Stimulated activated naive CD4-positive, alpha-beta T cell treated with Interleukin-2 at 50 U/mL for 16 hours (primary cell): ENCODE data around the gene UST.
"Not testable (repeated sequence)": the region's sequence is repeated elsewhere in the genome, so short reads cannot be mapped to it uniquely, and the experiment has no call there.

Source experiments
- DNase-seq: peaks from one replicate; lab custom pipeline; 2025; lab: John Stamatoyannopoulos, UW

Gene UST

DNA sequence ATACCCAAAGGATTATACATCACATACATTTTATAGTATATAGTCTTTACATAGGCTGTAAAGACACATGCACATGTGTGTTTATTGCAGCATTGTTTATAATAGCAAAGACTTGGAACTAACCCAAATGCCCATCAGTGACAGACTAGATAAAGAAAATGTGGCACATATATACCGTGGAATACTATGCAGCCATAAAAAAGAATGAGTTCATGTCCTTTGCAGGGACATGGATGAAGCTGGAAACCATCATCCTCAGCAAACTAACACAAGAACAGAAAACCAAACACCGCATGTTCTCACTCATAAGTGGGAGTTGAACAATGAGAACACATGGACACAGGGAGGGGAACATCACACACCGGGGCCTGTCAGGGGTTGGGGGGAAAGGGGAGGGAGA, 231.5 kb downstream of the UST start:
- DNase-seq, result not testable (repeated sequence)

DNA sequence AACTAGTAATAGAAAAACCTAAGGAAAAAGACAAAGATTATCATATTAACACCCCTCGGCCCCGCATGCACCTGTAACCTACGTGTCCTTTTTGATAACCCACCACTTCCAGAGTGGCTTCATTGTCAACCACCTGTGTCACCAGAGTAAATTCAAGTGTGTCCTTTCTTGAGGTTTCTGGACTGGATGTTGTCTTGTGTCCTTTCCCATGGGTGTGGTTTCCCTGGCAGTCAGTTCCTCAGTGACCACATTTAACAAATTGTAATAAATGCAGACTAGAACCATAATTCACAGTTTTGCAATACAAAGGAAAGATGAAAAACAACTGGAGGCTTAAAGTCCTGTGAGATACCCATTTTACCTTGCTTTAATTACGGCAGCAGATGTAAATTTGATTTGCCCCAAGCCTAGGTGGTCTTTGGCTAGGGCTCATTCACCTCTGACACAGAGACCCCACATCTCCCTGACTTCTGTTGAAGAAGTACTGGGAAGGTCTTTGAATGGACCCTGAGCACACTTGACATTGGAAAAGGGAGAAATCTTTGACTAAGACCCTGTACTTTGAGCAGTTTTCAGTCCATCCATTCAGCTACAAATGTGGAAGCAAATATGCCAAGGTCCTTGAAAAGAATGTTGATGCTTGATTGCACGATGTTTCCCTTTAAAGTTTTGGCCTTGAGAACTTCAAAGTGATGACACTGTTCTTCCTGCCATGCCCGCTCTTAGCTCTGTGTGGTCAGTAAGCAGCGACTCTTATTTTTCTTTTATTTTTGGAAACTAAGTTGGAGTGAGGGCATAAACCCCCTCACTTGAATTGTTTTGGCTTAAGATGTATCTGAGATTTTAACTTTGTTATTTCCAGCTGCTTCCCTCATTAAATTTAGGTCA, 232.4 kb downstream of the UST start:
- DNase-seq, result no peak

DNA sequence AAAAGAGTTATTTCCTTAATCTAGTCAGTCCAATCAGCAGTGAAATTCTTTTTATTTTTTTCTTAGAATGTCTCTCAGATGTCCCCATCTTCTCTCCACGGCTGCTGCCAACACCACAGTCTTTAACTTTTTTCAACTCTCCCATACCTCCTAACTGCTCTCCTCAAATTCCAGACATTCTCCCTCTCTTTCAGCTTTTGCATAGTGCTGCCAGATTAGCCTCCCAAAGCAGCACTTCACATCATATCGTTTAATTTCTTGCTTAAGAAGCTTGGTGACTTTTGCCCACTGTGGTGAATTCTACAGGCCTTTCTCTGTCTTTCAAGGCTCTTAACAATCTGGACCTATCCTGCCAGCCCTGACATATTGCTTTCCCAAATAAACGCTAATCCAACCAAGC, 233.4 kb downstream of the UST start:
- DNase-seq, result no peak

DNA sequence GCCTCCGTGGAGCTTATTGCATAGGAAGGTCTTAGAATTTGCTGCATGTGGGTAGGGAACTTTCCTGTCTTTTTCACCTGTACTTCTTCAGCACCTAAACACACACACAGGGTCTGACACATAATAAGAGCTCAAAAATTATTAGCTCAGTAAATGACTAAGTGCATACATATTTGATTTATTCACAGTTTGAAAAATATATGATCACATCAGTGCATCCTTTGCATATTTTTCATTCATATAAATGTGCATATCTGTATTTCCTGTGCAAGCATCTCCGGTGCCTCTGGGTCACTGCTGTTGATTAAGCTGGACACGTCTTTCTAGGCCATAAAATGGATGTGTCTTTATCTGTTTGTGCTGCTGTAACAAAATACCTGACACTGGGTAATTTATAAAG, 234.7 kb downstream of the UST start:
- no peak for DNase-seq

DNA sequence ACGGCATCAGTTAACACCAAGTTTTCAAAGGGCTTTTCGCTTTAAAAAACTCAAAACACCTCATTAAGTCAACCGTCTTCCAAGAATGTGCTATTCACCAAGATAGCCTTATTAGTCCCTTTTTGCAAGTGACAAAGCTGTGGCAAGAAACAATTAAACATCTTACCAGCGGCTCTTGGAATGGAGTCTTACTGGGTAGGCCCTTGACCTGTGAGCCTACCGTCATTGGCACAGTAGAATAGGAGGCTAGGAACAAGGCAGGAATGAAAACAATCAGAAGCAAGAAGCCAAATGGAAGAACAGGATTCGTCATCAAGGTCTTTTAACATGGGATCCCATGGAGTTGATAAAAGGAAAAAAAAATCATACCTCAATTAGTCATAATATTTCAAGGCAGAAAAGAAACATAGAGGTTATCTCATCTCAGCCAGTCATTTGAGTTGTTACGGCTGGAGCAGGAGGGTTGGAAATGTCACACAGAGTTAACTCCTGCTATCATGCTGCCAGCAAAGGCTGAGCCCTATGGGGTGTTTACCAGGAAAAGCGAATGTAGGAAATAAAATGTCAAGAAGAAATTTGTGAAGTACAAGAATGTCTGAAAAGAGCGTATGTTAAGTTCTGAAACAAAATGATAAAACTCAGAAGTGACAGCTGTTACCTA, 236.4 kb downstream of the UST start:
- no peak for DNase-seq

DNA sequence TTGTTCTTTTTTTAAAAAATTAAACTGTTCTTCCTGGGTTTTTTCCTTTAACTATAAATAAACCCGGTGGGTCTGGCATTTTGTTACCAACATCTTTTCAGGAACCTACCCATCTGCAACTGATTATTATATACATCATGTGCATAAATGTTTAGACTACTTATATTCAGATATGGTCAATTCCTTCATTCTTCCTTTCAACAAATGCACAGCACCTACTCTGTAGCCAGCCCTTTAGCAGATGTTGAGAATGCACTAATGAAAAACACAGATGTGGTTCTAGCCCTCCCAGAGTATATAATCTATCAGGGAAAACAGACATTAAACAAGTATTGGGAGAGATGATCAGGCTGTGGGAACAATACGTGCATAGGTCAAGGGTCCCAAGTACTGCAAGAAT, 237.1 kb downstream of the UST start:
- DNase-seq, result no peak

DNA sequence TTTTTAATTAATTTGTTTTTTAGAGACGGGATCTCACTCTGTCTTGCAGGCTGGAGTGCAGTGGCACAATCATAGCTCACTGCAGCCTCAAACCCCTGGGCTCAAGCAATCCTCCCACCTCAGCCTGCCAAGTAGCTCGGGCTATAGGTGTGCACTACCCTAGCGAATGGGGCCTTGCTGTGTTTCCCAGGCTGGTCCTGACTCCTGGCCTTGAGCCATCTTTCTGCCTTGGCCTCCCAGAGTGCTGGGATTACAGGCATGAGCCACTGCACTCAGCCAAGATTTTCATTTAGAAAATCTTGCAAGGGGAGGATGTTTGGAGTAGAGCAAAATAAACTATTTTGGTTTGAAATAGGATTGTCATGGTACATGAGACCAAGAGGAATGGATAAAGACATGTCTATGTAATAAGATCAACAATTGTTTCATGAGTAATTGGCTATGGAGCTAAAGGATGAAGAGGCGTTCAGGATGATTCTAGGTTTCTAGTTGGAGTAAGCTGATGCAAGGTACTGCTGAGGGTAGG, 237.8 kb downstream of the UST start:
- DNase-seq, result no peak

DNA sequence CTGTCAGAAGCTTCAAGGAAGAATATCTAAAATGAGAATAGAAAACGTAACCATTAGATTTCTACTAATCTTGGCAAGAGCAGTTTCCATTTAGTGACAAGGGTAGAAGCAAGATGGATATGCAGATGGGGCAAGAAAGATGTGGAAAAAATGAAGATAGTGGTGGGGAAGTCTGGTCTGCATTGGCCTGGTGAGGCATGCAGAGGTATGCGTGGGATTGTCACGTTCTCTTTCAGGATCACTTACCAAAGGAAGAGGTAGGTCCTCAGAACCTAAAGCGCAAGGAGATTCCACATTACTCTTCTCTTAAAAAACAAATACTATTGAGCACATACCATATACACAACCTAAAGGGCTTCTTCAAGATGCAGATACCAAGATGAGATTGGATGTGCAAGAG, 238.7 kb downstream of the UST start:
- DNase-seq, result no peak

DNA sequence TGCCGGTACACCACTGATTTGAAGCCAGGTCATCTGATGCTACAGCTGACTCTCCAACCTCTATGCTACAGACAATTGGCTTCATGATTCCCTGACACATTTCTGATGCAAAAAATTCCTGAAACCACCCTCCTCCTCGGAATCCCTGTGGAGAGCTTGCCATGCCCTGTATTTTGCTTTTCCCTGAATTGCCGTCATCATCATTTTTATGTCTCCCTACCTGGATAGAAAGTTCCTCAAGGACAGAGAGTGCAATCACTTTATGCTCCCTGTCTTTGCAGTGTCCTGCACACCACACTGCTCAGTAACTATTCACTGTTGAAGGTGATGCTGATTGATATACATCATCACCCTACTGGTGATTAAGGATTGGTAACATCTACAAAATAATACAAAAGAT, 239.8 kb downstream of the UST start:
- DNase-seq, result no peak

DNA sequence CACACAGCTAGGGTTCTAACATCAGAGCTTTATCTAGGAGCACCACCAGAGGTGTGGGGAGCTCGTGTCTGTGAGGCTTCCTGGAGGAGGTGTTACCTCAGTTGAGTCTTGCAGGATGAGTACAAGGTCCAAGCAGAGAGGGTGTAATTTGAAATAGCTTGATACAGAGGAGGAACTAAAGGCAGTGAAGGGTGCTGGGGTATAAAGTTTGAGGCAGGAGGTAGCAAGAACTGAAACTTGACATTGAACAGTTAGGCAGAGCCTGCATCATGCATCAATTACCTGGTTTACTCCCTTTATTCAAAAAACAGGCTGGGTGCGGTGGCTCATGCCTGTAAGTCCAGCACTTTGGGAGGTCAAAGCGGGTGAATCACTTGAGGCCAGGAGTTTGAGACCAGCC, 241.2 kb downstream of the UST start:
- no peak for DNase-seq

DNA sequence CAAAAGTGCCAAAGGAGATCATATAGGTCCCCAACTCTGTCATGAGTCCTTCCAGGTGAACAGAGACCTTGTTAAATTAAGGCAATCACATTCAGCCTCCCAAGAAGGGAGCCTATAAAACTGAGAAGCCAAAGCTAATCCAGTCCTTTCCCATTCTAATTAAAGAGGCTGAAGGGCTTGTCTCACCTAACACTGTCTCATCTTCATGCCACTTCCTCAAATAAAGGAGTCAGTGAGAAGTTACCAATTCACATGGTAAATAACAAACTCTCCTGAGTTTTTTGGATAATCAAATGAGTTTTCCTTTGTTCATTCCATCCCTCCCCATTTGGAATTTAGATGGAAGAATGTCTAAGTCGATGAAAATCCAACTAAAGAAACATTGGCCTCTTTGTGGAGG, 242.8 kb downstream of the UST start:
- no peak for DNase-seq

DNA sequence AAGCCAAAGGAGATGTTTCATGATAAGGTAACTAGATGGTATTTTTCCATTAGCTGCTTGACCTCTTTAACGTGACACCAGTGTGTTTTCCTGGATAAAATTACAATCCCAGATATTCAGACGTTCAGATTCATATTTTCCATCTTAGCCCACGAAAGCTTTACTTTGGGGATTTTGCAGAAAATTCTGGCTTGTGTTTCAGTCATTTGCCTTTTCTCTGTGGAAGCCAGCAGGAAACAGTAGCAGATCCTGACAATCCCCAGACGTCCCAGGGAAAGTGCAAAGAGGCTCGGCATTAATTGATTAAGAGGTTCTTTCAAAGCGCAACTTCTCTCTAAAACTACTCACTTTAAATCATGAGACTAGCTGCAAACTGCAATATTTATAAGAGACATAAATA, 243.6 kb downstream of the UST start:
- DNase-seq, result no peak

DNA sequence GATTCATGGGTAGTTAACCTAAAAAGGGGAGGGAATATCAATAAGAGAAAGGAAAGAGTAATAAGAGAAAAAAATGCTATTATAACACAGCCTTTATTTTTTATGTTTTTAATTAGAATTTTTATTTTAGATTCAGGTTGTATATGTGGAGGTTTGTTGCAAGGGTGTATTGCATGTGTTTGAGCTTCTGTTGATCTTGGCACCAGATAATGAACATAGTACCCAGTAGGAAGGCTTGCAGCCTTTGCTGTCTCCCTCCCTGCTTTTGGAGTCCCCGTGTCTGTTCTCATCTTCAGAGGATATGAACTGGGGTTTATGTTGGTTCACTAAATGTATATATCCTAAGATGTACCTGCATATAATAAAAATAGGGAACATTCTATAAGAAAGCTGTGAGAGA, 250.0 kb downstream of the UST start:
- no peak for DNase-seq

DNA sequence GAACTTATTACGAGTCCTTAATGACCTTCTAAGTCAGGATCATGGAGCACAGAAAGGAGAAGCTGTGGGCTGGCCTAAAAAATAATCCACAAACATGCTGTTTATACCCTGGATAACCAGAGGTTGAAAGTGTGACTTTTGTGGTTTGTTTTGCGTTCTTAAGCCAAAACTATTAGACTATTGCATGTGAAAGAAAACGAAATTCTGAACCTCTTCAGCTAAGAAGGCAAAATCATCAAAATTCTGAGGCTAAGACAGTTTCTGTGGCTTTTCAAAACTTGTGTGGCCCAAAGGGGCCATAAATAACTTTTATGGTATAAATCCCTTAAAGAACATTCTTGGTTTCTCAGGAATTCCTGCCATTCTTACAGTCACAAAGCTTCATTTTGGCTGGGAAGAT, 251.0 kb downstream of the UST start:
- no peak for DNase-seq

DNA sequence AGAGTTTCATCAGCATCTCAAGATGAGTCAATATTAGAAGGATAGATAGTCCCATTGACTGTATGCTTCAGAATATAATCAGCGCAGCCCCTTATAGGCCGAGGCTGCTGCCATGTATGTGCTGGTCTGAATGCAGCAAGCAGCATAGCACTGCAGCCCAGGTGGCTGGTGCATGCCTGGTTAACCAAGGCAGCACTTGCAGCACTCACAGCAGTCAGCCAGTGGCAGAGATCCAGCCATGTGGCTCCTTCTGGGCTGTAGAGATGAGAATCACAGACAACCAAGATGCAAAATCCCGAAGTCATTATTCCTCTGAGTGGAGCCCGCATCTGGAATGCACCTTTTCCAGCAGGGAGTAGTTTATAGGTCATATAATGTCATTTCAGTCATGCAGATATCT, 251.9 kb downstream of the UST start:
- no peak for DNase-seq

DNA sequence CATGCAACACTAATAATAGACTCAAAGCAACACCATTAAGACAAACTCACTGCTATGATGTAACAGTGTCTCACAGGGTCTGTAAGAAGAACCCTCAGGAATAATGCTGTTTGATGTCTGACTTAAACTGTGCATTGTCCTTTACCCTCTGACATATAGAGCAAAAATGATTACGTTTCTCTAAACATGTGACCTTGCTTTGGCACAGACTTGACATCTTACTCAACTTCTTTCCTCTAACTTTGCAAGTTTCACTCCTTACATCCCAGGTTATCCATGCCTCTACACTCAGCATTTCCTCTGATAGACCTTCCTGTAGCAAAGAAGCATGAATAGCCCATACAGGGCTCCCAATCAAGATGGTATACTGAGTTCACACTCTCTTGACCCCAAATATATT, 252.7 kb downstream of the UST start:
- DNase-seq, result no peak

DNA sequence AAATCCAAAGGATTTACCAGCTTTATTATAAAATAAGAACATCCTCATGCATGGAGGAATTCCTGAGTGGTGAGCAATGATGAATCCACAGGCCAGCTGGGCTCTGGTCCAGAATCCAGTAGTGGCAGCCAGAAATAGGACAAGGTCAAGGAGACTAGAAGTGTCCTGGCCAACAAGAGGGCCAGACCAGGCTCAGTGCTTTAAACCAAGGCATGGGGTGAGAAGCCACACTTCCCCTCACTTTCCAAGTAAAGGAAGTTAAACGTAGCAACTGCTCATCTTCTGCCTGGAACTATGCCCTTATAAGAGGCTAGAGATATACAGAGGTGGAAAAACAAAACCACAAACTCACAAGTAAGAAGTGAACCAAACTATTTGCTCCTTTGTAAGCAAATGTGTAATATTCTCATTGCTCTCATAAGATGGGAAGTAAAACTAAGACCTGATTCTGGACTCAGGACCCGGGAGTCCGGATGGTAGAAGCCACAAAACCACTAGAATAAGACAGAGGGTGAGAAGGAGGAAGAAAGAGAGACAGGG, 253.2 kb downstream of the UST start:
- DNase-seq, result no peak

DNA sequence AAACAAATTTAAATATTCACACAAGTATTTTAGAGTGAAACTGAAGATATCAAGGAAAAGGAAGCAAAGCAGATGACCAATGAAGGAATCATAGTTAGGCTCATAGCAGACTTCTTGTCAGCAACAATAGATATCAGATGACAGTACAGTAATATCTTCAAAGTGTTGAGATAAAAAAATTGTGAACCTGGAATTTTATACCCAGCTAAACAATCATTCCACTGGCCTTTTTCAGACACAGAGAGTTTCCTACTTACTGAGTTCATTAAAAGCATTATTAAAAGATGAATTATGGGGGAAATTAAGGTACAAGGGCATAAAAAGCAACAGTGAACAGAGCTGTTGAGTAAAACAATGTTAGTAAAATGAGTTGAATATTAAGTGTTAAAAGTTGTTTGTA, 254.6 kb downstream of the UST start:
- DNase-seq, result no peak

DNA sequence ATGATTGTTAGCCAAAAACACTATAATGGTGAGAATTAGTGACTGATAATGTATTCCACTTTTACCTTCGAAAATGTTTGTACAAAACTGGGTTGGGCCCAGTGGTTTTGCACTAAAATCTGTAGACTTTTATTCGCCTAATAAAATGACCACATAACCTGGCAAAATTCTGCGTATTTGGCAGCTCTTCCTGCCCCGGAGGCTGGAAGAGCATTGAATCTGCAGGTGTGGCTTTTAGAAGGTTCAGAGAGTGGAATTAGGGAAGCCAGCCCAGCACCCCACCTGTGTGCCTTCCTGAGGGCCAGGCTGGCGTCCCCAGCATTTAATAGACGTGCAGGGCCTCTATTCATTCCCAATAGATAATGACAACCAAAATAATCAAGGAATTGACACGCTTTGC, 256.7 kb downstream of the UST start:
- DNase-seq, result no peak

DNA sequence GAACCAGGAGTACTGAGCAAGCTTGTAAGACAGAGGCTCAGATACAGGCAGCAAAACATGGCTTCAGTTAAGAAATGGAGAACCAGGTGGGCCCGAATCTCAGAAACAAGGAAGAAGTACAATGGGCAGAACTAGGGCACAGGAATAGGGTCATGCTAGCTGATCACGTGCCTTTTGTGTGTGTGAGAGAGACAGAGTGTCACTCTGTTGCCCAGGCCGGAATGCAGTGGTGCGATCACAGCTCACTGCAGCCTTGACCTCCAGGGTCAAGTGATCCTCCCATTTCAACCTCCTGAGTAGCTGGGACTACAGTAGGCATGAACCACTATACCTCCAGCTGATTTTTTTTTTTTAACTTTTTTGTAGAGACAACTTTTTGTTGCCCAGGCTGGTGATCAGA, 257.8 kb downstream of the UST start:
- DNase-seq, result no peak

DNA sequence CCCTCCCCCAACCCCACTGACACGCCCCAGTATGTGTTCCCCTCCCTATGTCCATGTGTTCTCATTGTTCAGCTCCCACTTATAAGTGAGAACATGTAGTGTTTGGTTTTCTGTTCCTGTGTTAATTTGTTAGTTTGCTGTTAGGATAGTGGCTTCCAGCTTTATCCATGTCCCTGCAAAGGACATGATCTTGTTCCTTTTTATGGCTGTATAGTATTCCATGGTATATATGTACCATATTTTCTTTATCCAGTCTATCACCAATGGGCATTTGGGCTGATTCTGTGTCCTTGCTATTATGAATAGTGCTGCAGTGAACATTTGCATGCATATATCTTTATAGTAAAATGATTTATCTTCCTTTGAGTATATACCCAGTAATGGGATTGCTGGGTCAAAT, 259.4 kb downstream of the UST start:
- DNase-seq, result not testable (repeated sequence)

DNA sequence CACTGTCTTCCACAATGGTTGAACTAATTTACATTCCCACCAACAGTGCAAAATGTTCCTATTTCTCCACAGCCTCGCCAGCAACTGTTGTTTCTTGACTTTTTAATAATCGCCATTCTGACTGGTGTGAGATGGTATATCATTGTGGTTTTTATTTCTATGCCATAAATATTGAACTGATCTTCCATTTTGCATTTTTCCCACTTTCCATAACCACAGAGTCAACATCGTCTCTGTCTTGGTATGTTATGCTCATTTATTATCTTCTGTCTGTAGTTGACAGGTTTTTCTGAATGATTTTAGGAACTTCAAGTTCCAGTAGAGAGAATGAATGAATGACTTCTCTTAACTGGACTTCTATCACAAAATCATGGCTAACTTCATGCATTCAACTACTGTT, 259.8 kb downstream of the UST start:
- no peak for DNase-seq

DNA sequence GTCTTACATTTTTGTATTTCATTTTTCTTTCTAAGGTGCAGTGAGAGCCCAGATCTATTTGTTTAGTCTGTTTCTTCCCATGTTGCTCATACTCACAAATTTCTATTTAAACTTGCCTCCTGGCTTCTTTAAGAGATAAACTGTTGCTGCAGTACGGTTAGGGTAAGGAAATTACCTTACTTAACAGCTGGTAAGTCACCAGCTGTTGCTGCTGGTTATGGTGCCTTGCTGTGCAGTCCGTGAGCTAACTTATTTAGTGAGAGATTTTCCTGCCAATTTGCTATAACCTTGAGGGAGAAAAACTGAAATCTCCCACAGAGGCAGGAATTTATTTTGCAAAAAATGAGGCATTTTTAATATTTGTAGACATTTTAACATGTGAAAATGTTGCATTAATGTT, 261.0 kb downstream of the UST start:
- no peak for DNase-seq
